Smooth muscle cell (in vitro differentiated cells): ENCODE measurements around the gene MROH8. TPM values are rescaled to one million over a fixed set of nuclear protein-coding genes. Genes with fewer than 3 reads are reported as not detected.
"Not testable (repeated sequence)": the region's sequence is repeated elsewhere in the genome, so short reads cannot be mapped to it uniquely, and the experiment has no call there.

Experiments
- DNase-seq: peaks from one replicate; lab custom pipeline; 2025; ENCODE audit not compliant: unreplicated experiment; lab: John Stamatoyannopoulos, UW
- H2AFZ ChIP-seq: fragments of 200-600 bp; sonication (generic); 2 replicates; pipeline ENCODE4 v1.6.0; 2016; ENCODE audit warnings: antibody characterized with exemption, low read depth, mild to moderate bottlenecking
- H3F3A ChIP-seq: fragments of 200-600 bp; sonication (generic); 2 replicates; pipeline ENCODE4 v1.6.0; 2017; ENCODE audit warnings: antibody characterized with exemption, low read depth
- H3K27ac ChIP-seq: fragments of 200-600 bp; sonication (generic); 2 replicates; pipeline ENCODE4 v1.5.1; 2016; ENCODE audit warnings: low read depth, mild to moderate bottlenecking
- H3K27me3 ChIP-seq: fragments of 200-600 bp; sonication (generic); 2 replicates; pipeline ENCODE4 v1.6.1; 2016; ENCODE audit warnings: low read depth, mild to moderate bottlenecking
- H3K36me3 ChIP-seq: fragments of 200-600 bp; sonication (generic); 2 replicates; pipeline ENCODE4 v1.5.1; 2016; ENCODE audit warnings: low read depth
- H3K4me1 ChIP-seq: fragments of 200-600 bp; sonication (generic); 2 replicates; pipeline ENCODE4 v1.5.1; 2016; ENCODE audit warnings: low read depth
- H3K4me2 ChIP-seq: fragments of 200-600 bp; sonication (generic); 2 replicates; pipeline ENCODE4 v1.6.0; 2016; ENCODE audit warnings: mild to moderate bottlenecking
- H3K4me3 ChIP-seq: fragments of 200-600 bp; sonication (generic); 2 replicates; pipeline ENCODE4 v1.5.1; 2016; ENCODE audit warnings: mild to moderate bottlenecking
- H3K79me2 ChIP-seq: fragments of 200-600 bp; sonication (generic); 2 replicates; pipeline ENCODE4 v1.6.0; 2016; ENCODE audit warnings: low read depth, mild to moderate bottlenecking
- H3K9ac ChIP-seq: fragments of 200-600 bp; sonication (generic); 2 replicates; pipeline ENCODE4 v1.6.0; 2016; ENCODE audit warnings: low read depth
- H3K9me3 ChIP-seq: fragments of 200-600 bp; sonication (generic); replicated peaks from 2 replicates; pipeline ENCODE4 v1.5.1; 2016; ENCODE audit warnings: low read depth
- H4K20me1 ChIP-seq: fragments of 200-600 bp; sonication (generic); 2 replicates; pipeline ENCODE4 v1.6.0; 2016; ENCODE audit warnings: low read depth
- CTCF ChIP-seq: fragments of 200-600 bp; sonication (generic); IDR thresholded peaks from 2 replicates; pipeline ENCODE4 v1.5.1; 2017; ENCODE audit warnings: borderline replicate concordance, mild to moderate bottlenecking, antibody characterized with exemption; ENCODE audit not compliant: insufficient read depth, poor library complexity, severe bottlenecking
- WGBS: methylation state at CpG from one replicate; pipeline ENCODE4 v1.1.7; 2016; ENCODE audit warnings: low lambda C conversion rate; 5-methylcytosine and 5-hydroxymethylcytosine counted together
- polyA plus RNA-seq: library from polyadenylated mRNA; unstranded; fragments of >200 nt; fragmentation: Nextera tagmentation; extraction: Ambion mirVana; gene quantifications from 2 replicates; pipeline ENCODE4 v1.2.1, GENCODE V29; 2016
- total RNA-seq: library from RNA; depleted of rRNA; stranded (reverse); fragments of >200 nt; gene quantifications from 2 replicates; pipeline ENCODE4 v1.2.3, GENCODE V29; 2014

MROH8 gene
- total and polyA plus RNA-seq, 2 experiments from 2014 or later: 0.81 to 1.6 TPM

GRCh38 chr20:37151529-37151928, 27.8 kb downstream of the MROH8 start:
- WGBS: 88% methylated on average over 3 of the region's 4 CpGs
- Histone ChIP-seq H3K4me1 (no peaks in the 10 kb centered on the region), H3K4me3 (no peak overlapping the region), H3K4me2 (no peak overlapping the region), H3K36me3 (no peaks in the 10 kb centered on the region), H4K20me1 (no peaks in the 10 kb centered on the region), H3K9me3 (no peaks in the 10 kb centered on the region), H2AFZ (no peak overlapping the region), H3K9ac (no peak overlapping the region), H3K79me2 (no peaks in the 10 kb centered on the region), H3K27me3 (no peaks in the 10 kb centered on the region), H3K27ac (no peak overlapping the region), H3F3A (no peaks in the 10 kb centered on the region)
- no peak for DNase-seq
- no peak for TF ChIP-seq CTCF

GRCh38 chr20:37150864-37151263, 28.5 kb downstream of the MROH8 start:
- not testable (repeated sequence) for H3K27me3 ChIP-seq, DNase-seq, H3K9ac ChIP-seq, H4K20me1 ChIP-seq, H3K4me3 ChIP-seq, H3K4me1 ChIP-seq, H2AFZ ChIP-seq, H3K4me2 ChIP-seq, H3K27ac ChIP-seq, H3K79me2 ChIP-seq, H3F3A ChIP-seq, H3K36me3 ChIP-seq, H3K9me3 ChIP-seq
- WGBS: 98% methylated on average over 18 of the region's 33 CpGs

GRCh38 chr20:37147250-37147649, 32.1 kb downstream of the MROH8 start:
- no peak overlapping the region for H3K9ac ChIP-seq
- no peaks in the 10 kb centered on the region for H3K27me3 ChIP-seq
- no peaks in the 10 kb centered on the region for H3K4me1 ChIP-seq
- H2AFZ ChIP-seq: no peak overlapping the region
- no peaks in the 10 kb centered on the region for H3F3A ChIP-seq
- H3K27ac ChIP-seq: no peak overlapping the region
- TF ChIP-seq CTCF: no peak
- 97% methylated on average over 6 of the region's 6 CpGs for WGBS
- no peak overlapping the region for H3K4me3 ChIP-seq
- H3K9me3 ChIP-seq: no peaks in the 10 kb centered on the region
- no peaks in the 10 kb centered on the region for H4K20me1 ChIP-seq
- no peaks in the 10 kb centered on the region for H3K79me2 ChIP-seq
- no peak overlapping the region for H3K4me2 ChIP-seq
- no peak for DNase-seq
- H3K36me3 ChIP-seq: no peaks in the 10 kb centered on the region

DNA sequence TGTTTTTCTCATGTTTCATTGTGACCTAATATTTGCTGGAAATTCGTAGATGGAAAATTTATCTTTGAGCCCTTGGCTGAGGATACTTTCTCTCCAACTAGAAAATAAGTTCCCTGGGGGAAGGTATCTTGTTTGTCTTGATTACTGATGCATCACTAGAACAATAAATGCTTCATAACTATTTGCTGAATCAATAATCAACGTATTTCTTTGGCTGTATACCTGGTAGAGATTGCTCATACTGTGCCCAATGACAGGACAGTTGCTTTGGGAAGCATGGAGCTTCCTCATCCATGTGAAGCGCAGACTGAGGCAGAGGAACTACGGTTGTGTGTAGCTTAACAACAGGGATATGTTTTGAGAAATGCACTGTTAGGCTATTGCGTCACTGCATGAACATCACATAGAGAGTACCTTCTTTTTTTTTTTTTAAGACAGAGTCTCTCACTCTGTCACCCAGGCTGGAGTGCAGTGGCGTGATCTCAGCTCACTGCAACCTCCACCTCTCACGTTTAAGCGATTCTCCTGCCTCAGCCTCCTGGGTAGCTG, 34.4 kb downstream of the MROH8 start:
- Histone ChIP-seq H2AFZ (no peak overlapping the region), H3F3A (no peaks in the 10 kb centered on the region), H4K20me1 (no peaks in the 10 kb centered on the region), H3K36me3 (no peaks in the 10 kb centered on the region), H3K27me3 (no peaks in the 10 kb centered on the region), H3K79me2 (no peaks in the 10 kb centered on the region), H3K4me1 (no peaks in the 10 kb centered on the region), H3K27ac (no peak overlapping the region), H3K9ac (no peak overlapping the region), H3K9me3 (no peaks in the 10 kb centered on the region), H3K4me2 (no peak overlapping the region), H3K4me3 (no peak overlapping the region)
- 94% methylated on average over 8 of the region's 8 CpGs for WGBS
- DNase-seq: no peak
- no peak for TF ChIP-seq CTCF
